PC-3 (cell line): ENCODE measurements around the gene SMPD2. TPM values are rescaled to one million over a fixed set of nuclear protein-coding genes. Genes with fewer than 3 reads are reported as not detected.
A peak's percentile ranks its signal among the peaks of the same experiment; 100 is the strongest.

Experiments used
- ATAC-seq: fragments of 200-7000 bp; cut with Tn5 transposase; 2 replicates; pipeline ENCODE4 v1.9.1; 2020; ENCODE audit warnings: mild to moderate bottlenecking, moderate library complexity
- Bru-seq: library from RNA; stranded (reverse); fragments of 400-500 nt; gene quantifications from one replicate; lab custom pipeline; 2021; lab: Mats Ljungman, UMichigan
- BruChase-seq, 2 experiments: library from RNA; stranded (reverse); fragments of 400-500 nt; gene quantifications; one replicate each; lab custom pipeline; 2021; lab: Mats Ljungman, UMichigan
- BruUV-seq: library from RNA; stranded (reverse); fragments of 400-500 nt; replicated peaks from 2 replicates; lab custom pipeline; 2021; lab: Mats Ljungman, UMichigan
- CTCF ChIA-PET: fragments of 300-600 bp; sonication (Branson Sonifier 250); formaldehyde crosslinking; loops from one replicate; lab custom pipeline; 2022; ENCODE audit warnings: antibody characterized with exemption; lab: Charles Lee
- POLR2A ChIA-PET: fragments of 300-600 bp; sonication (Branson Sonifier 250); formaldehyde crosslinking; loops from one replicate; lab custom pipeline; 2022; ENCODE audit warnings: antibody characterized with exemption; ENCODE audit not compliant: unreplicated experiment; lab: Charles Lee
- DNase-seq: peaks from one replicate; pipeline ENCODE4 v3.0.0-alpha.2; 2015
- H2AFZ ChIP-seq: fragments of 300-600 bp; sonication (generic); 2 replicates; pipeline ENCODE4 v1.6.0; 2016; ENCODE audit warnings: antibody characterized with exemption, low read length
- H3F3A ChIP-seq: fragments of 300-600 bp; sonication (generic); one replicate; pipeline ENCODE4 v1.6.0; 2017; ENCODE audit warnings: antibody characterized with exemption, low read length, control low read depth, mild to moderate bottlenecking; ENCODE audit not compliant: unreplicated experiment
- H3K27ac ChIP-seq: fragments of 300-600 bp; sonication (generic); 2 replicates; pipeline ENCODE4 v1.5.1; 2016; ENCODE audit warnings: mild to moderate bottlenecking, low read length
- H3K27me3 ChIP-seq: fragments of 300-600 bp; sonication (generic); 2 replicates; pipeline ENCODE4 v1.6.1; 2016; ENCODE audit warnings: low read length, mixed read lengths
- H3K36me3 ChIP-seq: fragments of 300-600 bp; sonication (generic); 2 replicates; pipeline ENCODE4 v1.6.1; 2016; ENCODE audit warnings: low read depth, mixed run types, low read length, mixed read lengths
- H3K4me1 ChIP-seq: fragments of 300-600 bp; sonication (generic); 2 replicates; pipeline ENCODE4 v1.5.1; 2016; ENCODE audit warnings: low read length; ENCODE audit not compliant: insufficient read depth
- H3K4me2 ChIP-seq: fragments of 300-600 bp; sonication (generic); 2 replicates; pipeline ENCODE4 v1.6.0; 2016; ENCODE audit warnings: low read length
- H3K4me3 ChIP-seq: fragments of 300-600 bp; sonication (generic); 2 replicates; pipeline ENCODE4 v1.5.1; 2016; ENCODE audit warnings: mild to moderate bottlenecking, low read length, mixed read lengths
- H3K79me2 ChIP-seq: fragments of 300-600 bp; sonication (generic); 2 replicates; pipeline ENCODE4 v1.6.1; 2017; ENCODE audit warnings: low read length, mixed read lengths
- H3K9ac ChIP-seq: fragments of 300-600 bp; sonication (generic); 2 replicates; pipeline ENCODE4 v1.6.0; 2016; ENCODE audit warnings: mild to moderate bottlenecking, low read length
- H3K9me2 ChIP-seq: fragments of 300-600 bp; sonication (generic); replicated peaks from 2 replicates; pipeline ENCODE4 v1.6.1; 2016; ENCODE audit warnings: mixed run types, low read length, mixed read lengths
- H3K9me3 ChIP-seq: fragments of 300-600 bp; sonication (generic); 2 replicates; pipeline ENCODE4 v1.6.1; 2016; ENCODE audit warnings: low read length, mixed read lengths
- H4K20me1 ChIP-seq: fragments of 300-600 bp; sonication (generic); 2 replicates; pipeline ENCODE4 v1.6.1; 2016; ENCODE audit warnings: low read length, mixed read lengths
- CTCF ChIP-seq: fragments of 300-600 bp; sonication (generic); conservative IDR thresholded peaks from 2 replicates; pipeline ENCODE4 v1.5.1; 2017; ENCODE audit warnings: antibody characterized with exemption, low read depth, mild to moderate bottlenecking, low read length
- EZH2 ChIP-seq: fragments of 300-600 bp; sonication (generic); IDR thresholded peaks from one replicate; pipeline ENCODE4 v1.6.1; 2017; ENCODE audit warnings: antibody characterized with exemption, mild to moderate bottlenecking, low read length; ENCODE audit not compliant: unreplicated experiment
- EZH2phosphoT487 ChIP-seq: fragments of 300-600 bp; sonication (generic); IDR thresholded peaks from 2 replicates; pipeline ENCODE4 v1.6.1; 2018; ENCODE audit warnings: mild to moderate bottlenecking, antibody characterized with exemption, low read length, borderline replicate concordance
- intact Hi-C: fragments of 100-400 bp; cut with micrococcal nuclease; formaldehyde crosslinking; loops from 2 replicates; pipeline ENCODE4 v1.9.0; 2023
- long read RNA-seq: library from polyadenylated mRNA; unstranded; transcript quantifications from one replicate; pipeline ENCODE4 v2.0.0, GENCODE V29; 2021; ENCODE audit not compliant: unreplicated experiment
- total RNA-seq: library from RNA; depleted of rRNA; stranded (reverse); fragments of >200 nt; gene quantifications from 2 replicates; pipeline ENCODE4 v1.2.3, GENCODE V29; 2014; rRNA removed

The SMPD2 gene
- total RNA-seq (12.6 and 13.8 TPM in 2 replicates), Bru-seq, nascent RNA (percentile 57 among the genes with signal in this experiment), BruChase-seq, experiment 1, labeled RNA remaining after a 6-hour chase (percentile 56 among the genes with signal in this experiment), BruChase-seq, experiment 2, labeled RNA remaining after a 2-hour chase (percentile 58 among the genes with signal in this experiment)
- long read RNA-seq, transcript SMPD2-201 (10 exons, 1,645 nt): major isoform, 8 of 14 reads
- long read RNA-seq, partial matches to known transcripts: 0 of 14 reads
- long read RNA-seq, other reads (novel, unspliced or antisense): 6 of 14 reads

GRCh38 chr6:109440331-109441068 is at the start of gene SMPD2, which contains the start of gene PPIL6:
SMPD2 (plus strand) TSS chr6:109440724; CDS start chr6:109441122, 398 bp downstream.
PPIL6 (minus strand) TSS chr6:109440628; CDS start chr6:109440590, 38 bp downstream.
- peaks cover 14% of the 10 kb centered on the region; the same call in 1 of the 2 replicates for H3K4me1 ChIP-seq
- no peaks in the 10 kb centered on the region for H3K9me3 ChIP-seq
- POLR2A ChIA-PET: interaction anchor here (0.5 to 0.6 kb wide), 5 partner anchors 11 to 882 kb away, joined by 3 to 9 read pairs (median 5); partner anchors contain the start of gene CEP57L1
- H3K9ac ChIP-seq: peak within 1 kb of the TSS; percentile 86
- BruUV-seq: no TSS peak
- no peaks in the 10 kb centered on the region for H3K36me3 ChIP-seq
- H3K4me3 ChIP-seq: peak within 1 kb of the TSS; percentile 84
- H4K20me1 ChIP-seq: no peaks in the 10 kb centered on the region
- peak within 1 kb of the TSS; percentile 80 for H3K4me2 ChIP-seq
- CTCF ChIA-PET: interaction anchor here (0.5 kb wide), 1 partner anchor 347 kb away, joined by 3 read pairs; no protein-coding TSS in a partner anchor
- no peak; the same call in 1 of the 2 replicates for TF ChIP-seq CTCF
- TF ChIP-seq EZH2phosphoT487: no peak
- TF ChIP-seq EZH2: no peak
- H2AFZ ChIP-seq: peak within 1 kb of the TSS; percentile 86
- no peaks in the 10 kb centered on the region for H3K27me3 ChIP-seq
- H3K79me2 ChIP-seq: peaks cover 16% of the 10 kb centered on the region
- ATAC-seq: peak; percentile 81
- no peaks in the 10 kb centered on the region for H3K9me2 ChIP-seq
- intact Hi-C loops: loop anchor here (1.0 kb wide), 1 partner anchor 15 kb away; the partner anchor contains the start of gene MICAL1
- peak within 1 kb of the TSS; percentile 36 for H3K27ac ChIP-seq
- H3F3A ChIP-seq: no peaks in the 10 kb centered on the region
- peak; percentile 81 for DNase-seq

GRCh38 chr6:109393157-109393885 is 47.2 kb upstream of the SMPD2 start:
- Histone ChIP-seq H3K9me2 (no peaks in the 10 kb centered on the region), H2AFZ (no peak overlapping the region), H3K36me3 (no peaks in the 10 kb centered on the region), H3K4me2 (no peak overlapping the region), H3K27me3 (no peaks in the 10 kb centered on the region), H3K9me3 (no peaks in the 10 kb centered on the region), H3K27ac (0 out of 2 replicates have a peak overlapping the region, but pooled peaks have one; percentile 23), H3K4me1 (peaks cover 15% of the 10 kb centered on the region), H3K9ac (no peak overlapping the region), H3K79me2 (no peaks in the 10 kb centered on the region), H4K20me1 (no peaks in the 10 kb centered on the region), H3K4me3 (no peak overlapping the region), H3F3A (no peaks in the 10 kb centered on the region)
- DNase-seq: no peak
- POLR2A ChIA-PET: interaction anchor here (0.6 kb wide), 1 partner anchor 205 kb away, joined by 5 read pairs; no protein-coding TSS in a partner anchor
- CTCF ChIA-PET: interaction anchor here (0.6 kb wide), 1 partner anchor 9 kb away, joined by 3 read pairs; no protein-coding TSS in a partner anchor
- intact Hi-C loops: loop anchor here (5.0 kb wide), 1 partner anchor 316 kb away; no protein-coding TSS in a partner anchor
- ATAC-seq: no peak
- TF ChIP-seq EZH2phosphoT487: no peak
- no peak for TF ChIP-seq CTCF
- TF ChIP-seq EZH2: no peak
- no TSS peak for BruUV-seq
